HUES6 (cell line): ENCODE data around the gene PGS1.
A peak's percentile ranks its signal among the peaks of the same experiment; 100 is the strongest.

ENCODE experiments used
- H3K27ac ChIP-seq: 2 replicates; pipeline ENCODE4 v1.7.0; 2013; ENCODE audit warnings: low read depth, mild to moderate bottlenecking, low read length, inconsistent platforms
- H3K27me3 ChIP-seq: 2 replicates; pipeline ENCODE4 v1.6.1; 2013; ENCODE audit warnings: low read length; ENCODE audit not compliant: control insufficient read depth, insufficient read depth
- H3K36me3 ChIP-seq: 2 replicates; pipeline ENCODE4 v1.6.1; 2013; ENCODE audit warnings: low read length; ENCODE audit not compliant: control insufficient read depth, insufficient read depth
- H3K4me1 ChIP-seq: 2 replicates; pipeline ENCODE4 v1.6.1; 2013; ENCODE audit warnings: low read length; ENCODE audit not compliant: control insufficient read depth, insufficient read depth
- H3K4me3 ChIP-seq: 2 replicates; pipeline ENCODE4 v1.5.1; 2013; ENCODE audit warnings: low read depth, low read length
- H3K9ac ChIP-seq: one replicate; pipeline ENCODE4 v1.6.1; 2013; ENCODE audit warnings: mild to moderate bottlenecking, low read length
- H3K9me3 ChIP-seq: 2 replicates; pipeline ENCODE4 v1.6.1; 2013; ENCODE audit warnings: low read depth, low read length; ENCODE audit not compliant: control insufficient read depth, insufficient read depth

The PGS1 gene

DNA sequence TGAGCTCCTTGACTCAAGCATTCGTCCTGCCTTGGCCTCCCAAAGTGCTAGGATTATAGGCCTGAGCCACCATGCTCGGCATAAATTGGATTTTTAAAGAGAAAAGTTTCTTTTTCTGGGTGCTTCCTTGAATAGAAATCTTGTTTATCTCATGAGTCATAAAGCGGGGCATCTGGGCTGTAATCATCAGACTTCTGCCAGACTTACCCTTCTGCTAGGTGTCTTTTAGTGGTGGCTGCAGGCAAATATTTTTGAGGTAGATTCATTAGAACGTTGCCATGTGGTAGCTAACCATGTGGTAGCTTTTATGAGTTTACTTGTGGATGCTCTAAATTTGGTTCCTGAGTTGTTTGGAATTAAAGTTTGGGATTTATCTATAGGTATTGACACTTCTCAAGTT lies 13.4 kb downstream of the PGS1 start:
- peaks cover 39% of the 10 kb centered on the region for H3K36me3 ChIP-seq
- H3K9me3 ChIP-seq = no peaks in the 10 kb centered on the region
- H3K4me1 ChIP-seq = peaks cover 15% of the 10 kb centered on the region; the same call in 1 of the 2 replicates
- no peak overlapping the region for H3K9ac ChIP-seq
- H3K27ac ChIP-seq = 0 out of 2 replicates have a peak overlapping the region, but pooled peaks have one; percentile 39
- H3K27me3 ChIP-seq = no peaks in the 10 kb centered on the region
- H3K4me3 ChIP-seq = no peak overlapping the region

DNA sequence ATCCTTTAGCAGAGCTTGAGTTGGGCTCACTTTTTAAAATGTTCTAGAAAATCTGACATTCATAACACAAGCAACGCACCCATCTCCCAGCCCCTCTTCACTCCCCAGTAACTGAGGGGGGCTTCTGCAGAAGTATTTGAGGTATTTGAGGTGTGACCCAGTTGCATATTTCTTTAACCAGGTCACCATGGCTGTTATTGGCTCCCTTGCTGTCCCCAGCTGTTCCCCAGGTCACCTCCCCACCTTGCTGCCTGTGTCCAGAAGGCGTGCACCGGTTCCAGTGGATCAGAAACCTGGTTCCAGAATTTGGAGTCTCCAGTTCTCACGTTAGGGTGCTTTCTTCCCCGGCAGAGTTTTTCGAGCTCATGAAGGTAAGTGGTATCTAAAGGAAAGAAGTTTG lies 13.8 kb downstream of the PGS1 start:
- Histone ChIP-seq H3K4me1 (peaks cover 15% of the 10 kb centered on the region; the same call in 1 of the 2 replicates), H3K27ac (peak overlapping the region; percentile 39; the same call in 1 of the 2 replicates), H3K36me3 (peaks cover 43% of the 10 kb centered on the region), H3K4me3 (no peak overlapping the region), H3K9me3 (no peaks in the 10 kb centered on the region), H3K27me3 (no peaks in the 10 kb centered on the region), H3K9ac (no peak overlapping the region)

DNA sequence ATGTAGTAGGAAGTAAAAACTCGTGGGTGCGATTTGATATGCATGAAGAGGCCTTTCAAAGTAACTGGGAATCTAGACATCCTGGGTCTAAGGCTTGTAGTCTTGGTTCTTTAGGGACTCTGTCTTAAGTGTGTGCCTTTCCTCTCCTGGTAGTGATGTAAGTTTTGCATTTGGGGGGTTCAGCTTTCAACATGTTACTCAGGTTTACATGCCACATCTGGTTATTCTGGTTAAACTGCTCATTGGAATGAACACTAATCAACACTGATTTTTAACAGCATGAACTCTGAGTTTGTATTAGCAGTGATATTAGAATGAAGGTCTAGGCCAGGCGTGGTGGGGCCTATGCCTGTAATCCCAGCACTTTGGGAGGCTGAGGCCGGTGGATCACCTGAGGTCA lies 15.1 kb downstream of the PGS1 start:
- Histone ChIP-seq H3K9ac (no peak overlapping the region), H3K4me3 (no peak overlapping the region), H3K27ac (no peak overlapping the region), H3K9me3 (no peaks in the 10 kb centered on the region), H3K27me3 (no peaks in the 10 kb centered on the region), H3K36me3 (peaks cover 55% of the 10 kb centered on the region), H3K4me1 (peaks cover 11% of the 10 kb centered on the region; the same call in 1 of the 2 replicates)

DNA sequence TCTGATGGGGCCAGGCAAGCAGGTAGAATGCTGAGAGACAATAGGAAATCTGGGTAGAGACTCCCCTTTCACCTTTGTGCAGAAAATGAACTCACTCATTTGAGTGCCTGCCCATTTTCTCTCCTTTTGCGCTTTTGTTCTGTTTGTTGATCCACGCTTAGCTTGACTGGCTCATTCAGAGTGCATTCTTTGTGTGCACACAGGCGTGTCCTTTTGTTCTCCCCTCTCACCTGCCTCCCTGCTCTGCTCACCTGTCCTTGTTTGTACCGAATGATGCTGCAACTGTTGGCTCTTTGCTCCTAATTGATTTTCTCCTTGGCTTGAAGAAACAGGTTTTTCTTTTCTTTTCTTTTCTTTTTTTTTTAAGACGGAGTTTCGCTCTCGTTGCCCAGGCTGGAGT lies 15.8 kb downstream of the PGS1 start:
- Histone ChIP-seq H3K27me3 (no peaks in the 10 kb centered on the region), H3K4me1 (peaks cover 8% of the 10 kb centered on the region; the same call in 1 of the 2 replicates), H3K4me3 (no peak overlapping the region), H3K9ac (no peak overlapping the region), H3K36me3 (peaks cover 61% of the 10 kb centered on the region), H3K9me3 (no peaks in the 10 kb centered on the region), H3K27ac (no peak overlapping the region)

DNA sequence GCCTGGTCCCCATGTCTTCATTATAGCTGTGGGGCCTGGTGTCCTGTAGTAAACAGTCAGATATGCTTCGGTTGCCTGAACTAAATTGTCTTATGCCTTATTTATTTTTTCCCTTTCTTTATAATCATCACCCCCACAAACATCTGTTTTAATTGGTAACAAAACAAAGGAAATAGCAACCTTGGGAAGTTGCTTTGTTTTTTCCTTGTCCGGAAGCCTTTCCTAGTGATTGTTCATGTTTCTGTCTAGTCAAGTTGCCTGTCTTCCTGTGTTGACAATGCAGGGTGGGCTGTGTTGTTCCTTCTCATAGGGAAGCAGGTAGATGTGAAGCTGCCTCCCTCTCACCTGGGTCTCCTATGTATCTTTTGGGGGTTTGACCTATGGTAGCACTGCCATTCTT lies 16.7 kb downstream of the PGS1 start:
- H3K27ac ChIP-seq = no peak overlapping the region
- H3K4me1 ChIP-seq = peaks cover 3% of the 10 kb centered on the region; the same call in 1 of the 2 replicates
- peaks cover 69% of the 10 kb centered on the region for H3K36me3 ChIP-seq
- no peaks in the 10 kb centered on the region for H3K27me3 ChIP-seq
- no peak overlapping the region for H3K9ac ChIP-seq
- no peak overlapping the region for H3K4me3 ChIP-seq
- H3K9me3 ChIP-seq = no peaks in the 10 kb centered on the region

DNA sequence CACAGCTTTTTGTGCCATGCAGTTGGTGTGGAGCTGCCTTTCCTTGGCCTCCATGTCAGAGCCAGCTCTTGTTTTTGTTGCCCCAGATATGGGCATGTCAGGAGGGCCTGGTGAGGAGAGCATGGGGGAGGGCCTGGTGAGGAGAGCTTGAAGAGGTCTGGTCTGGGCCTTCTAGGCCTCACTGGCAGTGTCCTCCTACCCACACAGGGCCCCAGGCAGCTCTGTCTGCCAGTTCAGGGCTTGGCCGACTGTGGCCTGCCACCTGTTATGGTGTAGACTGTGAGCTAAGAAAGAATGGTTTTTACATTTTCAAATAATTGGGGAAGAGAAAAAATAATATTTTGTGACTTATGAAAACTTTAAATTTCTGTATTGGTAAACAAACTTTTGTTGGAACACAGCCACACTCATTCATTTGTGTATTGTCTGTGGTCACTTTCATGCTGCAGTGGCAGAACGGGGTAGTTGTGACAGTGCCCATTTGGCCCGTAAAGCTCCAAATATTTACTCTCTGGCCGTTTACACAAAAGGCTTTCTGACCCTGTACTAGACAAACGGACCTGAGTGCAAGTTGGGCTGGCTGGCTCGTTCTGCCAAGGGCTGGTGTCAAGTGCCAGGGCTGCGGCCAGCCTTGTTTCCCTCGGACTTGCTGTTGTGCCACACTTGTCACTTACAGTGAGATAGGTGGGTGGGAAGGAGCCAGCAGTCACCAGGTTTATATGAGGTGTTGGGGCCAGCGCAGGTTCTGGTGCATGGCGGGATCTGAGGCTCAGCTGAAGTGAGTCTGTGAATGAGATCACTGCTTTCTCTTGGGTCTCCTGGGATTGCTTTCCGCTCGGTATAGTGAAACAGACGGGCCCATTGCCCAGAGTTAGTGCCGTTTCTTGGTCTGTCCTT lies 18.2 kb downstream of the PGS1 start:
- Histone ChIP-seq H3K27ac (no peak overlapping the region), H3K4me1 (no peaks in the 10 kb centered on the region; the same call in 1 of the 2 replicates), H3K27me3 (no peaks in the 10 kb centered on the region), H3K9me3 (no peaks in the 10 kb centered on the region), H3K9ac (no peak overlapping the region), H3K36me3 (peaks cover 85% of the 10 kb centered on the region), H3K4me3 (no peak overlapping the region)

DNA sequence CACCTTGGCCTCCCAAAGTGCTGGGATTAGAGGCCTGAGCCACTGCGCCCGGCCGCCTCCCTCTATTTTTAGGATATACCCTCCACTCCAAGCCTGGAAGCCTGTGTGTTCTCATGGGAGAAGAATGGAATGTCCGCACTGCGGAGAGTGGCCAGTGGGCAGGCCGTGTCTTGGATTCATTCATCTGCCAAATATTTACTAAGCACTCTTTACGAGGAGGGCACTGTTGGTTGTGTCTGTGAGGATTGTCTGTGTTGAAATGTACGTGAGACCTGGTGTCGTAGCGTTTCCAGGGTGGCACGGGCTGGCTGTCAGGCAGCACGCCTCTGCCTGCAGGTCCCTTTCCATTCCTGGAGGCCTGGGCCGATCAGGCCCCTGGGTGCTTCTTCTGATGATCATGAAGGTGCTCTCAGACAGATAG lies 19.2 kb downstream of the PGS1 start:
- no peak overlapping the region for H3K9ac ChIP-seq
- H3K27ac ChIP-seq = no peak overlapping the region
- H3K9me3 ChIP-seq = no peaks in the 10 kb centered on the region
- H3K36me3 ChIP-seq = peaks cover 88% of the 10 kb centered on the region
- no peaks in the 10 kb centered on the region for H3K27me3 ChIP-seq
- H3K4me3 ChIP-seq = no peak overlapping the region
- no peaks in the 10 kb centered on the region for H3K4me1 ChIP-seq

DNA sequence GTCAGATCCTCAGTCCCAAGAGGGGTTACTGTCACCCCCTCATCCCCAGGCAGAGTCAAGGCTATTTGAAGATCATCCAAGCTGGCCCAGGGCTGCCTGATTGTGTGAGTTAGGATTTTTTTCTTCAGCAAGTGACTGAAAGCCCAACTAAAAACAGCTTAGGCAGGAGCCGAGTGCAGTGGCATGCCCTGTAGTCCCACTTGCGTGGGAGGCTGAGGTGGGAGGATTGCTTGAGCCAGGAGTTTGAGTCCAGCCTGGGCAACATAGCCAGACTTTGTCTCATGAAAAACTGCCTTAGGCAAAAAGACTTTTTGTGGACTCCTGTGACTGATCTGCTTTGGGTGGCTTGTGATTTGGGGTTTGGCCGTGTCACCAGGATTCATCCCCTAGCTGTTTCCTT lies 19.9 kb downstream of the PGS1 start:
- Histone ChIP-seq H3K36me3 (peaks cover 92% of the 10 kb centered on the region), H3K27ac (no peak overlapping the region), H3K4me1 (no peaks in the 10 kb centered on the region), H3K9me3 (no peaks in the 10 kb centered on the region), H3K4me3 (no peak overlapping the region), H3K27me3 (no peaks in the 10 kb centered on the region), H3K9ac (no peak overlapping the region)

DNA sequence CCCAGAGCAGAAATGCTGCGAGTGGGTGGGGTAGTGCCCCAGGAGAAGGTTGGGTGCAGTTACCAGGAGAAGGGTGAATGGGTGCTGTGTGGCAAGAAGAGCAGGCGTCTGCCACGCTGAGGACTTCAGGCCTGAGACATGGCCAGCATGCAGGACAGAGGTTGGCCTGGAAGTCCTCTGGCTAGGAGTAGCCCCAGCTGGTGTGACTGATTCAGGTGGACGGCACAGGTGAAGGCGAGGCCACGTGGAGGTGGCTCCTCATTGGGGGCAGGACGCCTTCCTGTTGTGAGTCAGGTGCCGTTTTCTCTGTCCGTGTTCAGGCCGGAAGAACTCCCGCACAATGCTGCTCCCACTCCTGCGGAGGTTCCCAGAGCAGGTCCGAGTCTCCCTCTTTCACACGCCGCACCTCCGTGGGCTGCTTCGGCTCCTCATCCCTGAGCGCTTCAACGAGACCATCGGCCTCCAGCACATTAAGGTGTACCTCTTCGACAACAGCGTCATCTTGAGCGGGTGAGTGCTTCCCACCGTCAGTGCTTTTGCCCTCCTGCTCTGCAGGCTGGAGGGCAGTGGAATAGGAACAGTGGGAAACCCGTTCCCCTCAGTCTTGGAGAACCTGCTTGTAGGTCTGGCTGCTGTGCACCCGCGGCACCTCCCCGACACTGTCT lies 20.7 kb downstream of the PGS1 start:
- Histone ChIP-seq H3K4me1 (no peaks in the 10 kb centered on the region), H3K27ac (no peak overlapping the region), H3K9me3 (no peaks in the 10 kb centered on the region), H3K4me3 (no peak overlapping the region), H3K9ac (no peak overlapping the region), H3K36me3 (peaks cover 94% of the 10 kb centered on the region), H3K27me3 (no peaks in the 10 kb centered on the region)

DNA sequence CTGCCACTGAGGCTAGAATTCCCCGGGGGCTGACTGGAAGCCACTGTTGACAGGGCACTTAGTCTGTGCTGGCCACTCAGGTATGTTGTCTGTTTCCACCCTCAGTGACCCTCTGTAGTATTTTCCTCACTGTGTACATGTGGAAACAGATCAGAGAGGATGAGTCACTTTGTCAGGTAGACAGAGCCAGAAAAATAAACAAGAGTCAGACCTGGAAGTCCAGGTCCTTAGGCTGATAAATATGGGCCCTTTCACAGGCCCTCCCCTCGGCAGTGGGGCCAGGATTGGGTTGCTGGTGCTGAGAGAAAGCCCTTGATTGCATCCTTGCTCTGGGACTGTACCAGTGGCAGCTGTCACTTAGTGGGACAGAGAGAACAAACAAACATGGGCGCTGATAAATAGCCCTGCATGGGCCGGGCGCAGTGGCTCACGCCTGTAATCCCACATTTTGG lies 21.3 kb downstream of the PGS1 start:
- H3K36me3 ChIP-seq = peaks cover 96% of the 10 kb centered on the region

More for the DNA sequence above, 21.3 kb downstream of the PGS1 start:
- Histone ChIP-seq H3K27me3 (no peaks in the 10 kb centered on the region), H3K4me1 (no peaks in the 10 kb centered on the region), H3K9ac (no peak overlapping the region), H3K4me3 (no peak overlapping the region), H3K9me3 (no peaks in the 10 kb centered on the region), H3K27ac (no peak overlapping the region)
